ENCODE measurements around the gene PDCD1.

PDCD1 gene

DNA sequence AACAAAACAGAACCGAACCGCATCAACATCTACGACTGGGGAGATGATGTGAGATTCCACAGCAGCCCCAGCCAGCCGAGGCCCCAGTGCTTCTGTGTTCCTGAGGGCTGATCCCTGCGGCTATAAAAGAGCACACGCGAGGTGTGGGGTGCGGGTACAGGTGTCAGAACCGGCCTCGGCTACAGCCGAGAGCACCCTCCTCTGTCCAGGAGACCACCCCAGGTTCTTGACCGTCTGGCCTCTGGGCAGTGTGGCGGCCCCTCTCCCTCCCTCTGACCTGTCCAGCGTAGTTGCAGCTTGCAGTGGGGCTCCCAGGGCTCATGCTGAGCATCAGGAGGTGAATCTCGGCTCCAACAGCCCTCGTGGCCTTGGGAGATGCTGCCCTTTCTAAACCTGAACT, 34.6 kb upstream of the PDCD1 start:
- no peak for TF ChIP-seq EZH2 (IDR thresholded peaks at IDR 0.05; ENCODE audit: borderline replicate concordance, low read depth, low read length, severe bottlenecking)
- TF ChIP-seq, protein P1, sequence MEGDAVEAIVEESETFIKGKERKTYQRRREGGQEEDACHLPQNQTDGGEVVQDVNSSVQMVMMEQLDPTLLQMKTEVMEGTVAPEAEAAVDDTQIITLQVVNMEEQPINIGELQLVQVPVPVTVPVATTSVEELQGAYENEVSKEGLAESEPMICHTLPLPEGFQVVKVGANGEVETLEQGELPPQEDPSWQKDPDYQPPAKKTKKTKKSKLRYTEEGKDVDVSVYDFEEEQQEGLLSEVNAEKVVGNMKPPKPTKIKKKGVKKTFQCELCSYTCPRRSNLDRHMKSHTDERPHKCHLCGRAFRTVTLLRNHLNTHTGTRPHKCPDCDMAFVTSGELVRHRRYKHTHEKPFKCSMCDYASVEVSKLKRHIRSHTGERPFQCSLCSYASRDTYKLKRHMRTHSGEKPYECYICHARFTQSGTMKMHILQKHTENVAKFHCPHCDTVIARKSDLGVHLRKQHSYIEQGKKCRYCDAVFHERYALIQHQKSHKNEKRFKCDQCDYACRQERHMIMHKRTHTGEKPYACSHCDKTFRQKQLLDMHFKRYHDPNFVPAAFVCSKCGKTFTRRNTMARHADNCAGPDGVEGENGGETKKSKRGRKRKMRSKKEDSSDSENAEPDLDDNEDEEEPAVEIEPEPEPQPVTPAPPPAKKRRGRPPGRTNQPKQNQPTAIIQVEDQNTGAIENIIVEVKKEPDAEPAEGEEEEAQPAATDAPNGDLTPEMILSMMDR (IDR thresholded peaks at IDR 0.05; ENCODE audit: borderline replicate concordance, extremely low read depth, low read length, poor library complexity, severe bottlenecking): no peak
- no peaks in the 10 kb centered on the region for H3K27me3 ChIP-seq (ENCODE audit: insufficient read depth, low read length, poor library complexity)
- no peaks in the 10 kb centered on the region for H3K9me3 ChIP-seq (ENCODE audit: insufficient read depth, low read length, severe bottlenecking)
- H2AFZ ChIP-seq (ENCODE audit: low read depth, low read length): no peak overlapping the region
- DNase-seq: no peak
- no peak overlapping the region for H3K27ac ChIP-seq (ENCODE audit: low read length)
- H3K36me3 ChIP-seq (ENCODE audit: insufficient read depth, low read length): peaks cover 21% of the 10 kb centered on the region
- peaks cover 11% of the 10 kb centered on the region for H3K79me2 ChIP-seq (ENCODE audit: insufficient read depth, low read length)
- H3K4me3 ChIP-seq (ENCODE audit: low read depth in 1 of 2, low read length in 2 of 2): no peak overlapping the region
- H3K4me2 ChIP-seq (ENCODE audit: insufficient read depth, low read length): no peak overlapping the region
- ATAC-seq (ENCODE audit: insufficient read depth, low read depth): no peak
- peaks cover 8% of the 10 kb centered on the region for H3K4me1 ChIP-seq (ENCODE audit: insufficient read depth, low read length)
- H3K9ac ChIP-seq (ENCODE audit: low read depth, low read length): no peak overlapping the region
- H4K20me1 ChIP-seq (ENCODE audit: insufficient read depth, low read length): peaks cover 51% of the 10 kb centered on the region

DNA sequence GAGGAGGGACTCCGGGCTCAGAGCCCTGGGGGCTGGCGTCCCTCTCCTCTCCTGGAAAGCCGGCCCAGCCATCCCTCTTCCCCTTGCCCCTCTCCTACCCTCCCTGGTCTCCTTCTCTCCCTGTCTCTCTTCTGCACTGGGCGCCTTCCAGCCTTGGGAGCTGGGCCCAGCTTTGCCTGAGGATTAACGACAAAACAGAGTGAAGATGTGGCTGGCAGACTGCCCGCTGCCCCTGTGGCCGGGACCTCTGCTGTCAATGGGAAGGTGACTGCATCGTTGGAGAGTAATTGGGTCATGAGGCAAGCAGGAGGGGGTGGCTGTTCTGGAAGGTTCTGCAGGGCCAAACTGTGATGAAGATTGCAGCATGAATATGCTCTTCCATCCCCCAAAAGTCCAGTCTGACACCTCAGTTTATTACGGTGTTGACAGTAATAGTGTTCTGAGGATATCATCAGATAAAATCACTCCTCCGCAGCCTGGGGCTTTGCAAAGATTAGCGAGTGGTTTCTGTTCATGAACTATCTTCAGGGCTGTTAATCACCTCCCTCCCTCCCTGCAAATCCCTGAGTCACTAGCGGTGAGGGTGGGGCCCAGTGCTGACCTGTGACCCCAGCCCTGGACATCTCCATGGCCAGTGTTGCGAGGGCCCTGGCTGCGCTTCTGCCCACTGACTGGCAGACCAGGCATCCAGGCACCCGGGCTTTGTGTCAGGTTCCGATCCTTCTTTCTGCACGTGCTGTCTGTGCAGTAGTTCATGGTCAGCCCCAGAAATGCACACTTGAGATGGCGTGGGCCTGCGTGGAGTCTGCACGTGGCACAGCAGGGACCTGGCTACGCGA, 33.8 kb upstream of the PDCD1 start:
- Histone ChIP-seq H3K4me3 (ENCODE audit: low read depth in 1 of 2, low read length in 2 of 2) (no peak overlapping the region), H3K79me2 (ENCODE audit: insufficient read depth, low read length) (peaks cover 12% of the 10 kb centered on the region), H3K4me2 (ENCODE audit: insufficient read depth, low read length) (no peak overlapping the region), H3K9me3 (ENCODE audit: insufficient read depth, low read length, severe bottlenecking) (no peaks in the 10 kb centered on the region), H3K27me3 (ENCODE audit: insufficient read depth, low read length, poor library complexity) (no peaks in the 10 kb centered on the region), H2AFZ (ENCODE audit: low read depth, low read length) (no peak overlapping the region), H4K20me1 (ENCODE audit: insufficient read depth, low read length) (peaks cover 51% of the 10 kb centered on the region), H3K36me3 (ENCODE audit: insufficient read depth, low read length) (peaks cover 21% of the 10 kb centered on the region), H3K9ac (ENCODE audit: low read depth, low read length) (no peak overlapping the region), H3K4me1 (ENCODE audit: insufficient read depth, low read length) (peaks cover 15% of the 10 kb centered on the region), H3K27ac (ENCODE audit: low read length) (no peak overlapping the region)
- DNase-seq (no peak), ATAC-seq (ENCODE audit: insufficient read depth, low read depth) (no peak)
- no peak for TF ChIP-seq EZH2 (IDR thresholded peaks at IDR 0.05; ENCODE audit: borderline replicate concordance, low read depth, low read length, severe bottlenecking)
- TF ChIP-seq, protein P1 (IDR thresholded peaks at IDR 0.05; ENCODE audit: borderline replicate concordance, extremely low read depth, low read length, poor library complexity, severe bottlenecking): no peak

DNA sequence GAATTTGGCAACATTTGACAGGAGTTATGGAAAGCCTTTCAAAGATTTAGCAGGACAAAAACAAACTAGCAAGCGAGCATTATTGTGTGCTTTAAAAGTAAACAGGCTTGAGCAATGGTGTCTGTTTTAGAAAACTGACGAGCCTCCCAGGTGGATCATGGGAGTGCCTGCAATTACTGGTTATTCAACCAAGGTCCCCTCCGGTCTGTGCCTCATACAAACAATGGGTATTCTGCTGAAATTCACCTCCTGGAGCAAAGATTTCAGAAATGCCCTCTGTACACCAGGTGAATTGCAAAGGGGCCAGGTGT, 33.2 kb upstream of the PDCD1 start:
- no peak overlapping the region for H3K9ac ChIP-seq (ENCODE audit: low read depth, low read length)
- peaks cover 50% of the 10 kb centered on the region for H4K20me1 ChIP-seq (ENCODE audit: insufficient read depth, low read length)
- no peaks in the 10 kb centered on the region for H3K9me3 ChIP-seq (ENCODE audit: insufficient read depth, low read length, severe bottlenecking)

More for the DNA sequence above, 33.2 kb upstream of the PDCD1 start:
- H3K4me1 ChIP-seq (ENCODE audit: insufficient read depth, low read length): peaks cover 21% of the 10 kb centered on the region
- H2AFZ ChIP-seq (ENCODE audit: low read depth, low read length): no peak overlapping the region
- no peak overlapping the region for H3K4me3 ChIP-seq (ENCODE audit: low read depth in 1 of 2, low read length in 2 of 2)
- TF ChIP-seq, protein P1 (IDR thresholded peaks at IDR 0.05; ENCODE audit: borderline replicate concordance, extremely low read depth, low read length, poor library complexity, severe bottlenecking): no peak
- TF ChIP-seq EZH2 (IDR thresholded peaks at IDR 0.05; ENCODE audit: borderline replicate concordance, low read depth, low read length, severe bottlenecking): no peak
- peaks cover 18% of the 10 kb centered on the region for H3K79me2 ChIP-seq (ENCODE audit: insufficient read depth, low read length)
- ATAC-seq (ENCODE audit: insufficient read depth, low read depth): no peak
- H3K27ac ChIP-seq (ENCODE audit: low read length): no peak overlapping the region
- no peaks in the 10 kb centered on the region for H3K27me3 ChIP-seq (ENCODE audit: insufficient read depth, low read length, poor library complexity)
- H3K36me3 ChIP-seq (ENCODE audit: insufficient read depth, low read length): peaks cover 21% of the 10 kb centered on the region; the same call in 1 of the 2 replicates
- no peak for DNase-seq
- no peak overlapping the region for H3K4me2 ChIP-seq (ENCODE audit: insufficient read depth, low read length)
